LoVo (cell line): ENCODE results near the gene NARF.
"Not testable (repeated sequence)": the region's sequence is repeated elsewhere in the genome, so short reads cannot be mapped to it uniquely, and the experiment has no call there.

ENCODE experiments used
- DNase-seq: peaks from one replicate; pipeline ENCODE4 v3.0.0-alpha.2; 2016; ENCODE audit warnings: low spot score

The NARF gene

GRCh38 chr17:82497483-82498405 lies 39.2 kb downstream of the NARF start:
- DNase-seq = peak; percentile 13

DNA sequence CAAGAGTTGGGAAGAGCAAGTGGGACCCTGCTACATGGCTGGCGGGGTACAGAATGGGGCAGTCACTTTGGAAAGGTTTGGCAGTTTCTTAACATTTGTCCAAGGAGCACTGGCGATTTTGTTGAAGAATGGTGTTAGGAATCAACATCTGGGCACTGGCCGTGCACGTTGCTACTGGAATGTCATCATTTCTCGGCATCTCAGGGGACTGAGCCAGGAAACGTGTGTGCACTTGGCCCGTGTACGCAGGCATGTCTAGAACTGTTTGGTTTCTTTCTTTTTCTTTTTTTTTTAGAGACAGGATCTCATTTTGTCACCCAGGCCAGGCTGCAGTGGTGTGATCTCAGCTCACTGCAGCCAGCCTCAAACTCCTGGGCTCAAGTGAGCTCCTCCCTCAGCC lies 43.7 kb downstream of the NARF start:
- no peak for DNase-seq

- no peak for DNase-seq
Observed at GRCh38 chr17:82503094-82503727, 44.7 kb downstream of the NARF start.

DNA sequence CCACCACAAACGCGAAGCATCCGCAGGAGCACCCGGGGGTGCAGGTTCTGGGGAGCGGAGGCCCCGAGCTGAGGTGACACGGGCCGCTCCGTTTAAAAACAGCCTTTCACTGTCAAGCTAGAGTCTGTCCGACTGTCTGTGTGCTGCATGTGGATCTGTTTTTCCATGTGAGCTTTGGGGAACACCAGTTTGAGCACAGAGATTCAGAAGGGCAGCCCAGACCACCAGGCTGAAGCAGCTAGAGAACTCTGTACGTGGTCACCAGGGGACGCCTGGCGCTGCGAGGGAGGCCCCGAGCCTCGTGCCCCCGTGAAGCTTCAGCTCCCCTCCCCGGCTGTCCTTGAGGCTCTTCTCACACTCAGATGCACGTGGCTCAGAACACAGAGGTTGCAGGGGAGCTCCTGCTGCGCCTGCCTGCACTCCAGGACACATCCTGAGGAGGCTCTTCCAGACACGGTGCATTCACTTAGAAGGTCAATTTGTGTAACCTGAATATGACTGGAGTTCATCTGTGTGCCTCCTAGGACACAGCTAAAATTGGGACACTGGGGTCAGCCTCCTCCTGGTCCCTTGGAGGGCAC lies 45.3 kb downstream of the NARF start:
- DNase-seq = no peak

- no peak for DNase-seq
Observed at GRCh38 chr17:82505296-82505695, 46.8 kb downstream of the NARF start.

GRCh38 chr17:82506402-82506801 lies 47.9 kb downstream of the NARF start:
- DNase-seq = not testable (repeated sequence)

- no peak for DNase-seq
Observed at GRCh38 chr17:82507631-82508175, 49.2 kb downstream of the NARF start.

DNA sequence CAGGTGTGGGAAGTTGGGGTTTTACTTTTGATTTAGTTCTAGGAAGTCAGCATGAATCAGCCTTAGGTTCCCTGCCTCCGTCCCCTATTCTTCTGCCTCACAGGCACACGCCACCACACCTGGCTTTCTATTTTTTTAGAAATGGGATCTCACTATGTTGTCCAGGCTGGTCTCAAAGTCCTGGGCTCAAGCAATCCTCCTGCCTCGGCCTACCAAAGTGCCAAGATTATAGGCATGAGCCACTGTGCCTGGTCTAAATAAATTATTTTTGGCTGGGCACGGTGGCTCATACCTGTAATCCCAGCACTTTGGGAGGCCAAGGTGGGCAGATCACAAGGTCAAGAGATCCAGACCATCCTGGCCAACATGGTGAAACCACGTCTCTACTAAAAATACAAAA lies 53.1 kb downstream of the NARF start:
- not testable (repeated sequence) for DNase-seq

- DNase-seq = not testable (repeated sequence)
Observed at GRCh38 chr17:82513864-82514263, 55.3 kb downstream of the NARF start.

- DNase-seq = no peak
Observed at GRCh38 chr17:82517230-82517865, 58.8 kb downstream of the NARF start.

DNA sequence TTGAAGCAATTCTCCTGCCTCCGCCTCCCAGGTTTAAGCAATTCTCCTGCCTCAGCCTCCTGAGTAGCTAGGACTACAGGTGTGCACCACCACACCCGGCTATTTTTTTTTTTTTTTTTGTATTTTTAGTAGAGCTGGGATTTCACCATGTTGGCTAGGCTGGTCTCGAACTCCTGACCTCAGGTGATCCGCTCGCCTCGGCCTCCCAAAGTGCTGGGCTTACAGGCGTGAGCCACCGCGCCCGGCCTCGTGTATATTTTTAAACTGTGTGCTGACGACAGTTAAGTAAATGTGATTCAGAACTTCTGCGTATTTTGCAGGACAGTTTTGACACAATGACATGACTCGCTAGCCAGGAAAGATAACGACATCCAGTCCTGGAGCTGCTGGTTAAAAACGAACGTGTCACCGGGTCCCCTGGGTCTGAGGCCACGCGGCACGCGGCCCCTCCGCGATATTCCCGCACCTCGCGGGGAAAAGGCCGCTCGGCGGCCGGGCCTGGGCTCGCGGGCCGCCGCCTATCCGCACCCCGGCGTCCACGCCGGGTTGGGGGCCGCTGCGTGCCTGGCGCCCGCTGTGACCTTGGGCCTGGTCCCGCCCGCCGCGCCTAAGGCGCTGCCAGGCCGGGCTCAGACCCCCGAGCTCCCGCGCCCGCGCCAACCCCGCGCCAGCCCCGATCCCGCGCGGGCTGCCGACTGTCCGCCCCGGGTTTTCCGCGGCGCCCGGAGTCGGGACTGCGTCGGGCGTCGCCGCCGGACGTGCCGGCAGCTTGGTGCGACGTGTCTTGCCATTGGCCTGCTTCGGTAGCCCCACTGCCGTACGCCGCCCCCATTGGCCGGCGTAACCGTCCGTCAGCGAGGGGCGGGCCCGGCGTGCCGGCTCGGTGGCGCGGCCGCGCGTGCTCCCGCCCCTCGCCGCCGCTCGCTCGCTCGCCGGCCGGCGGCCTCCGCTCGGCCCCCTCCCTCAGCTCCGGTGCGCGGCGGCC lies 60.6 kb downstream of the NARF start, which contains the start of gene FOXK2:
Gene FOXK2, plus strand, starts transcription at position 907 of the 985 bp plus-strand sequence. CDS start 157 bp downstream, outside the sequence.
- DNase-seq = peak; percentile 95

DNA sequence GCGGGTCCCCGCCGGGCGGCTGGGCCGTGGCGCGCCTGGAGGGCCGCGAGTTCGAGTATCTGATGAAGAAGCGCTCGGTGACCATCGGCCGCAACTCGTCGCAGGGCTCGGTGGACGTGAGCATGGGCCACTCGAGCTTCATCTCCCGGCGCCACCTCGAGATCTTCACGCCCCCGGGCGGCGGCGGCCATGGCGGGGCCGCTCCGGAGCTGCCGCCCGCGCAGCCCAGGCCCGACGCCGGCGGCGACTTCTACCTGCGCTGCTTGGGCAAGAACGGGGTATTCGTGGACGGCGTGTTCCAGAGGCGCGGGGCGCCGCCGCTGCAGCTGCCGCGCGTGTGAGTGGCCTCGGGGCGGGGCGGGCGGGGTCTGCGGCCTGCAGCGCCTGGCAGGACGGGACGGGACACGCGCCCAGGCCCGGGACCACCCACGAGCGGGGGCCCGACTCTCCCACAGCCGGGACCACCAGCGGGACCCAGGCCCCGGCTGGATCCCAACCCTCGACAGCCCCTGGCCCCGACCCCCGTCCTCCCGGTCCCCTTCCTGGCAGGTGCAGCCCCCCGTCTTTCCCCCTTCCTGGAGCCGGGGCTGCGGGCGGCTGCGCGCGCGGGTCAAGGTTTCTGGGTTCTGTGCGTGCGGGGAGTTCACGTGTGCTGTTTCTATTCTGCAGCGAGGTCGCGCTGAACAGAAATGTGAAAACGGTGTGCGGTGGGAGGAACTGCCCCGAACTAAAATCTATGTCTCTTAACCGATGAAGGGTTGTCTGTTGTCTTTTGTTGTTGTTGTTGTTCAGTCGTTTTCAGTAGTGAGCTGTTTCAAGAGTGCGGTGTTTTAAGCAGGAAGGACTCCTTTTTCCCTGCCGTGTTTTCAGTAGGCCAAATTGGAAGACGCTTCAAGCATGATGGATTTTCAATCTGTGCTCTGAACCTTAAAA lies 61.7 kb downstream of the NARF start:
- no peak for DNase-seq

DNA sequence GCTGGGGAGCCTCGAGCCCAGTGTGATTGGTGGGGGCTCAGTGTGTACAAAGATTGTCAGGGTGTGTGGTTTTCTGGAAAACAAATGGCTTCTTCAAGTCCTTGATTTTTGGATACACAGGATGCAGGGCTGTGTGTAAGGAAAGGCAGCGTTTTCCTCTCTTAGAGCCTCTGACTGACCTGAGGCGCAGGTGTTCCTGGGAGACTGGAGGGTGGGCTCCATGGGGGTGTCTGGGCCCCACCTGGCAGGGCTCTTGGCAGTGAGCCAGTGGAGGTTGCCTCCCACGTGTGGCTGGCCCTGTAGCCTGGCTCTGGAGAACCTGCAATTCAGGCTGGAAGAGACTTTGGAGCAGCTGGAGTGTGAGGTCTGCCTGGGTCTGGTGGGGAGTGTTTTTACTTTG lies 66.0 kb downstream of the NARF start:
- no peak for DNase-seq

GRCh38 chr17:82525712-82526111 lies 67.2 kb downstream of the NARF start:
- no peak for DNase-seq

- DNase-seq = no peak
Observed at GRCh38 chr17:82527898-82528297, 69.4 kb downstream of the NARF start.

GRCh38 chr17:82528484-82529265 lies 70.1 kb downstream of the NARF start:
- DNase-seq = no peak

- DNase-seq = no peak
Observed at GRCh38 chr17:82529914-82530300, 71.4 kb downstream of the NARF start.

DNA sequence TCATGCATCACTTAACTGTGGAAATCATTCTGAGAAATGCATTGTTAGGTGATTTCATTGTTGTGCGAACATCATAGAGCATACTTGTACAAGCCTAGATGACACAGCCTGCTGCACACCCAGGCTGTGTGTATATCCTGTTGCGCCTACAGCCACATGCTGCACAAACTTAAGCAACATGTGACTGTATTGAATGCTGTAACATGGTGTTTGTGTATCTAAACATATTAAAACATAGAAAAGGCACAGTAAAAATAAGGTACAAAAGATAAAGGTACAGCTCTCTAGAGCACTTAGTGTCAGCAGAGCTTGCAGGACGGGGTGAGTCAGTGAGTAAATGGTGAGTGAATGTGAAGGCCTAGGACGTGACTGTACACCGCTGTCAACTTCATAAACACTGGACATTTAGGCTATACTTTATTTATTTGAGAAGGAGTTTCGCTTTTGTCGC lies 72.9 kb downstream of the NARF start:
- DNase-seq = no peak

DNA sequence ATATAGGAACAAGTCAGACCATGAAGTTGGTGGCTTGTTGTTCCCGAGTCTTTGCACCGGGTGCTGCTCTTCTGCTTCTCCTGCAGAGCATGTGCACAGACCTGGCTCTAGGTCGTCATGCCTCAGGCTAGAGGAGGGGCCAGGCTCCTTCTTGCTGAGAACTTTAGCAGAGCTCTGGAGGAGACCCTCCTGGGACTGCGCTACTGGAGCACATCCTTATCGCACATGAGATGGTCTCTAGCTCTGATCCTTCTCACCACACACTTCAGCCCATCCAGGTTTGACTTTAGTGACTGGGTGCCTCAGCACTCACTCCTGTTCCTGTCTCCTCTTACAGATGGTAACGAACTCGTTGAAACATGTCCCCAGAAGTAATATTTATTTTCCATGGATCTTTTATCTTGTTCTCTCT lies 75.9 kb downstream of the NARF start:
- DNase-seq = no peak
